K562 (cell line): ENCODE data around the gene RAB27B. TPM values are rescaled to one million over a fixed set of nuclear protein-coding genes. Genes with fewer than 3 reads are reported as not detected.

Experiments used
- ATAC-seq: fragments of 200-7000 bp; cut with Tn5 transposase; 3 replicates; pipeline ENCODE4 v1.9.1; 2020; ENCODE audit warnings: moderate library complexity
- BruUV-seq: library from RNA; stranded (reverse); fragments of 400-500 nt; replicated peaks from 2 replicates; lab custom pipeline; 2021; lab: Mats Ljungman, UMichigan
- CTCF ChIA-PET: fragments of 300-600 bp; formaldehyde crosslinking; extraction: SDS; loops from one replicate; lab custom pipeline; 2021; ENCODE audit warnings: low intra/inter-chr PET ratio; lab: Yijun Ruan, JAX
- POLR2A ChIA-PET: fragments of 300-600, 350-650 bp; sonication (Branson Sonifier 250); formaldehyde crosslinking; extraction: SDS; loops from one replicate; lab custom pipeline; 2021; ENCODE audit warnings: antibody characterized with exemption, inconsistent platforms; lab: Yijun Ruan, JAX
- DNase-seq, 4 experiments: peaks; one replicate each; pipeline versions ENCODE4 v3.0.0 to v3.0.0-alpha.2; 2011 to 2018; ENCODE audit warnings: low spot score in 3 of 4, mixed read lengths in 3 of 4; ENCODE audit errors: extremely low read depth in 1 of 4
- FAIRE-seq: peaks from 2 replicates; lab custom pipeline; 2011; peaks lifted over from hg19 to GRCh38; lab: Jason Lieb, UNC
- H2AFZ ChIP-seq: 2 replicates; pipeline ENCODE4 v1.6.0; 2011; ENCODE audit warnings: low read depth, low read length, control low read depth, inconsistent platforms
- H3K27ac ChIP-seq: fragments of 200-600 bp; 3 replicates; pipeline ENCODE4 v1.8.0; 2011; ENCODE audit warnings: low read depth, mild to moderate bottlenecking, control low read depth, inconsistent platforms, low read length, moderate library complexity, mixed read lengths; ENCODE audit errors: extremely low read depth
- H3K27me3 ChIP-seq, 2 experiments: fragments of 300-600 bp in 1 of 2; 2 replicates in 1 of 2; 3 replicates in 1 of 2; pipeline versions ENCODE4 v1.6.0 to v1.8.0; 2011; ENCODE audit warnings: inconsistent platforms in 2 of 2, low read length in 2 of 2, mild to moderate bottlenecking in 1 of 2, mixed read lengths in 1 of 2, moderate library complexity in 1 of 2; ENCODE audit not compliant: control insufficient read depth in 2 of 2, insufficient read depth in 2 of 2
- H3K36me3 ChIP-seq: fragments of 300-600 bp; 3 replicates; pipeline ENCODE4 v1.8.0; 2011; ENCODE audit warnings: mild to moderate bottlenecking, low read length, inconsistent platforms; ENCODE audit not compliant: control insufficient read depth, insufficient read depth
- H3K4me1 ChIP-seq, 2 experiments: fragments of 200-600 bp in 1 of 2; replicated peaks in 1 of 2; 2 replicates in 1 of 2; 3 replicates in 1 of 2; pipeline versions ENCODE4 v1.5.1 to v1.8.0; 2011; ENCODE audit warnings: inconsistent platforms in 2 of 2, low read length in 2 of 2, mild to moderate bottlenecking in 1 of 2, mixed read lengths in 1 of 2, moderate library complexity in 1 of 2; ENCODE audit not compliant: control insufficient read depth in 2 of 2, insufficient read depth in 2 of 2
- H3K4me2 ChIP-seq: 2 replicates; pipeline ENCODE4 v1.6.1; 2011; ENCODE audit warnings: low read length, control low read depth, inconsistent platforms, mixed read lengths; ENCODE audit not compliant: insufficient read depth
- H3K4me3 ChIP-seq: fragments of 200-600 bp; sonication (generic), shearing (Covaris generic); 2 replicates; pipeline ENCODE4 v1.5.1; 2016; ENCODE audit warnings: control low read depth, inconsistent platforms
- H3K79me2 ChIP-seq: fragments of 200-600 bp; 3 replicates; pipeline ENCODE4 v1.8.0; 2011; ENCODE audit warnings: low read length, inconsistent platforms; ENCODE audit not compliant: control insufficient read depth, insufficient read depth
- H3K9ac ChIP-seq, 2 experiments: 2 replicates each; pipeline versions ENCODE4 v1.6.0 to v1.6.1; 2011; ENCODE audit warnings: low read depth in 2 of 2, low read length in 2 of 2, control low read depth in 1 of 2, inconsistent platforms in 1 of 2, mild to moderate bottlenecking in 1 of 2, mixed read lengths in 1 of 2; ENCODE audit not compliant: insufficient read depth in 1 of 2
- H3K9me1 ChIP-seq: one replicate; pipeline ENCODE4 v1.6.0; 2011; ENCODE audit warnings: inconsistent platforms, mild to moderate bottlenecking, low read length, moderate library complexity; ENCODE audit not compliant: control insufficient read depth, insufficient read depth
- H3K9me3 ChIP-seq: replicated peaks from 2 replicates; pipeline ENCODE4 v1.5.1; 2011; ENCODE audit warnings: low read depth, low read length, inconsistent platforms; ENCODE audit not compliant: control insufficient read depth, insufficient read depth
- H4K20me1 ChIP-seq: replicated peaks from 2 replicates; pipeline ENCODE4 v1.6.1; 2011; ENCODE audit warnings: low read length, inconsistent platforms, mixed read lengths; ENCODE audit not compliant: control insufficient read depth, insufficient read depth
- CBX8 ChIP-seq: fragments of 200-600 bp; sonication (generic); IDR thresholded peaks from 2 replicates; pipeline ENCODE4 v1.6.1; 2012; ENCODE audit warnings: borderline replicate concordance, mixed run types, low read depth, mild to moderate bottlenecking, moderate library complexity, mixed read lengths, low read length, control low read depth, inconsistent platforms; ENCODE audit not compliant: poor library complexity, severe bottlenecking; ENCODE audit errors: extremely low read depth
- FOXJ3 ChIP-seq: sonication (generic); formaldehyde crosslinking; IDR thresholded peaks from 2 replicates; pipeline ENCODE4 v1.4.0; 2020; ENCODE audit warnings: mild to moderate bottlenecking, missing genetic modification reagents
- MCM3 ChIP-seq: fragments of 450-650 bp; IDR thresholded peaks from 2 replicates; pipeline ENCODE4 v1.6.1; 2016
- RAD21 ChIP-seq, 2 experiments: fragments of 250-450 bp in 1 of 2; fragments of 450-650 bp in 1 of 2; sonication (Bioruptor Pico) in 1 of 2; formaldehyde crosslinking in 1 of 2; IDR thresholded peaks in 1 of 2; conservative IDR thresholded peaks in 1 of 2; 2 replicates each; pipeline versions ENCODE4 v1.4.0 to v1.8.0; 2020 to 2022; ENCODE audit warnings: mild to moderate bottlenecking in 2 of 2, moderate library complexity in 1 of 2
- RBFOX2 ChIP-seq: fragments of 200-400 bp; formaldehyde crosslinking; IDR thresholded peaks from 2 replicates; pipeline ENCODE4 v1.6.1; 2017; ENCODE audit warnings: low read depth, mild to moderate bottlenecking, low read length, moderate library complexity
- RBM39 ChIP-seq: fragments of 200-400 bp; formaldehyde crosslinking; optimal IDR thresholded peaks from 2 replicates; pipeline ENCODE3; 2018; ENCODE audit warnings: low read depth, low read length
- RFX1 ChIP-seq: fragments of 450-650 bp; IDR thresholded peaks from 2 replicates; pipeline ENCODE4 v1.6.1; 2016; ENCODE audit warnings: mild to moderate bottlenecking, moderate library complexity
- ZNF717 ChIP-seq: fragments of 250-450 bp; sonication (Bioruptor Pico); IDR thresholded peaks from 2 replicates; pipeline ENCODE4 v1.5.0; 2021
- WGBS: fragments of 100-300 bp; shearing (Covaris generic); methylation state at CpG from one replicate; pipeline ENCODE4 v1.1.6; 2016; ENCODE audit warnings: low coverage, mixed read lengths; ENCODE audit not compliant: insufficient coverage; ENCODE audit errors: missing lambda C conversion rate; 5-methylcytosine and 5-hydroxymethylcytosine counted together
- in situ Hi-C: fragments of 300-500 bp; cut with MboI; formaldehyde crosslinking; loops from 4 replicates; pipeline ENCODE4 v1.15.0; 2018; ENCODE audit warnings: inconsistent platforms, mixed read lengths
- intact Hi-C: fragments of 100-400 bp; cut with micrococcal nuclease; formaldehyde crosslinking; loops from 2 replicates; pipeline ENCODE4 v1.14.2; 2022
- polyA plus RNA-seq, 8 experiments: library from polyadenylated mRNA; depleted of rRNA in 4 of 8; stranded (reverse) in 5 of 8; unstranded in 3 of 8; fragments of >200 nt; fragmentation: Nextera tagmentation in 2 of 8; fragmentation: Illumina TruSeq in 1 of 8; extraction: Ambion mirVana in 2 of 8; extraction: Trizol in 1 of 8; gene quantifications; 2 replicates each; pipeline versions ENCODE4 v1.2.1 to v1.2.3, GENCODE V29; 2011 to 2014; ENCODE audit warnings: inconsistent platforms in 1 of 8, missing spikeins in 1 of 8
- total RNA-seq, 7 experiments: library from RNA; depleted of rRNA in 6 of 7; stranded (reverse); fragments of >200 nt in 6 of 7; fragmentation: Illumina TruSeq in 2 of 7; extraction: Trizol in 2 of 7; gene quantifications; 2 replicates each; pipeline versions ENCODE4 v1.2.1 to v1.2.3, GENCODE V29; 2011 to 2021; ENCODE audit warnings: low replicate concordance in 1 of 7

The RAB27B gene
- total and polyA plus RNA-seq, 9 of the 15 experiments (the other 6 are each of a cell fraction or from before 2014, with no cell fraction given): 0.44 to 5.7 (median 1.2) TPM

DNA sequence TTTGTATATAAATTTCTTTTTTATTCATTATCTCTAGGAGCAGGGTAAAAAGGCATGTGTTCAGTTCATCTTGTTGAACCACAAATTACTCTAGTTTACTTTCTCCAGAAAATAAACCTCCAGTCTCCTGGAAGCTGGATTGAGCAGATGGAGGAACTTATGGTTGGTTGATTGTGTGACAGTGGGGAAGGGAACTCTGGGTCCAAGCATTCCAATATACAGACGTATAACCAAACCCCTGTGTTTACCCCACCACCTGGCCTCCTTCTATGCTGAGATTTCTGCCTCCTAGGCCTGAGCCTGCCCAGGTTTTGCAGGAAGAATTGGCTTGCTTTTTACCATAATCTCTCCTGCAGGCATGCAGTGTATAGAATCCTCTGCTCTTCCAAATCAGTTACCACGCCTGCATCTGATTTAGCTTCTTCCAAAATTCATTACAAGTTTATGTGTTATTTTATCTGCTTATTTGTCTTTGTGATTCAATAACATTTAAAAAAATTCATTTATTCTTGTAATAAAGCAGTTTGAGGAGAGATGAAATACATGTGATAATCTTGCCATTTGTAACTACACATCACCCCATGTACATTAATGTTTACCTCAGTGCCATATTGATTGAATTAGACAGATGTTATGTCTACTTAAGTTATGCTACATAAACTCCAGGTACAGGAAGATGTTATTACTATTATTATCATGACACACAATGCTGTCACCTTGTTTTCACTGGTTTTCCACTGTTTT lies 2.5 kb upstream of the RAB27B start (continued):
- TF ChIP-seq RBM39: no peak
- no peak for TF ChIP-seq FOXJ3 (CRISPR knock-in tag)

DNA sequence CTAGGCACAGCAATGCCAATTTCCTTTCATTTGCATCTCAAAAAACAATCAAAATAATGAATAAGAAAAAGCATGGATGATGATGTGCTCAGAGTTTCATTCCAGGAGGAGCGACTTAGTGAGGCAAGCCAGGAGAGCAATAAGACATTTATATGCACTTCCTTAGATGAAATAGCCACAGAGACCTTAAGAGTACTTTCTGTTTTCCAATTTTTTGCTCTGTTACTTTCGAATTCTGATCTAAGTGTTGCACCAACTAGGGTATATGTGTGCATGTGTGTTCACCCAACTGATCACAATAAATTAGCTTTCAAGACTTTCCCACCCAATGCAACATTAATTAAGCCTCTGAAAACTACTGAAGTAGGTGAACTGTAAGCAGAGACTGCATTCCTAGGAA lies 709 bp downstream of the RAB27B start:
- ChIA-PET POLR2A (no interaction called here), CTCF (no interaction called here)
- intact Hi-C loops: no loop called here
- TF ChIP-seq RFX1: no peak
- no peak for TF ChIP-seq RAD21 (CRISPR knock-in tag; conservative IDR thresholded peaks at IDR 0.05 in 1 of 2, IDR thresholded peaks at IDR 0.05 in 1 of 2)
- TF ChIP-seq RBFOX2: no peak
- TF ChIP-seq CBX8: no peak
- TF ChIP-seq MCM3: no peak
- no peak for TF ChIP-seq ZNF717
- Histone ChIP-seq H3K27me3 (no peaks in the 10 kb centered on the region), H3K36me3 (no peaks in the 10 kb centered on the region), H3K79me2 (no peaks in the 10 kb centered on the region), H3K9ac (no peak overlapping the region), H3K9me1 (no peaks in the 10 kb centered on the region), H3K4me1 (peaks cover 0 to 7% of the 10 kb centered on the region in 2 experiments; a peak in 1 of 5 replicates), H4K20me1 (no peaks in the 10 kb centered on the region), H3K9me3 (peaks cover 5% of the 10 kb centered on the region; the same call in 1 of the 2 replicates), H3K4me2 (peak overlapping the region; percentile 33; the same call in 1 of the 2 replicates), H3K27ac (no peak overlapping the region), H2AFZ (no peak overlapping the region), H3K4me3 (0 out of 2 replicates have a peak overlapping the region, but pooled peaks have one; percentile 33)
- no peak for DNase-seq
- in situ Hi-C loops: no loop called here
- 31% methylated on average over 2 of the region's 2 CpGs for WGBS
- no peak for FAIRE-seq
- BruUV-seq: no TSS peak
- no peak for ATAC-seq
